Measurements from ENCODE around the gene STARD5.
"Not testable (repeated sequence)": the region's sequence is repeated elsewhere in the genome, so short reads cannot be mapped to it uniquely, and the experiment has no call there.

Gene STARD5, protein sequence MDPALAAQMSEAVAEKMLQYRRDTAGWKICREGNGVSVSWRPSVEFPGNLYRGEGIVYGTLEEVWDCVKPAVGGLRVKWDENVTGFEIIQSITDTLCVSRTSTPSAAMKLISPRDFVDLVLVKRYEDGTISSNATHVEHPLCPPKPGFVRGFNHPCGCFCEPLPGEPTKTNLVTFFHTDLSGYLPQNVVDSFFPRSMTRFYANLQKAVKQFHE

DNA sequence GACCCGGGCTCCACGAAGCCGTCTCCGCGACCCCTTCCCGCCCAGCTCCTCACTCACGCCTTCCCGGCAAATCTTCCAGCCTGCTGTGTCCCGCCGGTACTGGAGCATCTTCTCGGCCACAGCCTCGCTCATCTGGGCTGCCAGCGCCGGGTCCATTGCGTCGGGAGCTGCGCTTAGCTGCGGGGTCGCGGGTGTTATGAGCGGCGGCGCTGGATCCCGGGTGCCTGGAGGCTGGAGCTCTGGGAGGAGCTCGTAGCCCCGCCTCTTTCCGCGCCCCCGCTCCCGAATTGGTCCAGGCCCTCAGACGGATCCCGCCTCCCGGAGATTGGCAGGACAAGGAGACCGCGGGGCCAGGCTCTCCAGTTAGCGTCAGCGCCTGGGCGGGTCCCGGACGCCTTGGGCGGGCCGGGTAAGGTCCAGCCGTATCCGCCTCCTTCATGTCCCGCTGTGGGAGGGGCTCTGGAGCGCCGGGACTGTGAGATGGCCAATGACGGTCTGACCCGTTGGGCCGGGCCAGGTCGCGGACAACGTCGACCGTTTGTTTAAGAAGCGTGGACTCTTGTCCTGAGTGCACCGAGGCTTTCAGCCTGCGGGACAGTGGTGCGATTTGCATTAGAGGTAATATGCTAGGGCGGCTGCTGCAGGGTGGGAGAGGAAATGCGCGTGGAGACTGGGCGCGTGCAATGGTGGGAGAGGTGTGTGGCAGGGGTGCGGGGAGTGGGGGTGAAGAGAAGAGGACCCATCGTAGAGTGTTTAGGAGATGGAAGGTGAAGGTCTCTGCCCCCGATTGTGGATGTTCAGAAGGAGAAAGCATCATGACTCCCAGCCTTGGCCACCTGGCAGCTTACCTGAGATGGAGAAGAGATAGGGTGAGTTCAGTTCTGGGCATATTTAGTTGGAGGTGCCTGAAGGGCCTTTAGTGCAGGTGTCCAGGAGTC is at the start of gene STARD5:
STARD5 (minus strand) TSS at position 198 of the 938 bp plus-strand sequence; CDS start at position 156, 42 bp downstream.
- in situ Hi-C loops (cut with HindIII; ENCODE audit: low sequenced_read_pairs) = no loop called here

DNA sequence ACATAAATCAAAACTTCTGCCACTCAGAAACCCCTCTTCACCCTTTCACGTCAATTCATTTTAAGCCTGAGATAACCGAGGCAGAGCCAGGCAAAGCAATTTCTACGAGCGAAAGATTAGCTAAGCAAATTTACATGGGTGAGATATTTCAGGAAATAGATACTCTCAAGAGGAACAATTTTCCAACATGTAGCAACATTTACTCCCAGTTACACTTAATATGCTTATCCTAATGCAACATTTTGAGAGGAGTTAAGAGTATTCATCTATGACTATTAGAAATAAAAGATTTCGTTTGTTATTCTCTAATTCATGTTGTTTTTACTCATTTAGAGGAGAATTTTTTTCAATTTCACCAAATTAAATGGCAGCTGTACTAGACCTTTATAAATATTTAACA is 49.2 kb upstream of the STARD5 start:
- in situ Hi-C loops (cut with HindIII; ENCODE audit: low sequenced_read_pairs) = no loop called here

DNA sequence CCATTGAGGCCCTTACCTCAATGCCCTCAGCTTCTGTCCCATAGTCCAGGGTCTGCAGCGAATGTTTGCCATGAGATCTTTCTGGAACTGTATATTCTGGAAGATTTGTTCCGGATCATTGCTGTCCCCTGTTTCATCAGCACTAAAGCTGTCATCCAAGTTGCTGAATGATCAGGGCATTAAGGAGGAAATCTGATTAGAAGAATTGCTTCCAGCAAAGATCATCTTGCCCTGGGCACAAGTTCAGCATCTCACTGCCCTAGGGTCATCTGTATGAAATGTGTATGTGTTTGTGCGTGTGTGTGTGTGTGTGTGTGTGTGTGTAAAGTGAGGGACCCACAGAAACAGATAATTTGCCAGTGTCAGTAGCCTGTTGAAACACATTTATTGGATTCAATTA is 48.6 kb upstream of the STARD5 start:
- in situ Hi-C loops (cut with HindIII; ENCODE audit: low sequenced_read_pairs) = no loop called here

DNA sequence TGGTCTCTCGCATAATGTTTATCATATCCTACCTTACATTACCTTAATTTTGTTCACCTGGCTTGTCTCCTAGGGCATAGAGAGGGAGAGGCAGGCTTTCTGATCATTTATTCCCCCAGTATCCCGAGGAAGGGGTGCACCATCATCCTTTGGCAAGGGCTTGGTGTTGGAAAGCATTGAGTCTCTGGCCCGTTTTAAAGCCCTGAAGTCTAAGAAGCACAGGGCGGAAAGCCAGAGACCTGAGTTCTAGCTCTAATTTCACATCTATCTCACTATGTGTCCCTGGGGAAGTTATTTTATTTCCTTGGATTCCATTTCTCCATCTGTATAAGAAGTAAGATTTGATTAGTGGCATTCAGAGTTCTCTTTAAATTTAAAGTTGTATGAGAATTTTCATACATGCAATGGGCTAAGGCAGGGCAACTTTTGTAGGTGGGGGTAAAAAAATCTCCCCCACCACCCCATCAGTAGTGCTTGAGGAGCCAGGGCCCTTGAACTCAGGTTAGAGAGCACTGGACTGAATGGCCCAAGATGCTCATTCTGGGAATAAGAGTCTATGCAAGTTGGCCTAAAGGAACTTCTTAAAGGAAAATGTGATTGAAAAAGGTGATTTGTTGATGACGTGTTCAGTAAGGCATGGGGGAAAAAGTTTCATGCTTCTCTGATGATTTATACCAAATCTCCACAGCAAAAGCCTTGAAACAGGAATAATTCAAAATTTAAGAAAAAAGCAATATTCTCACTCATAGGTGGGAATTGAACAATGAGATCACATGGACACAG is 40.0 kb upstream of the STARD5 start:
- in situ Hi-C loops (cut with HindIII; ENCODE audit: low sequenced_read_pairs) = no loop called here

DNA sequence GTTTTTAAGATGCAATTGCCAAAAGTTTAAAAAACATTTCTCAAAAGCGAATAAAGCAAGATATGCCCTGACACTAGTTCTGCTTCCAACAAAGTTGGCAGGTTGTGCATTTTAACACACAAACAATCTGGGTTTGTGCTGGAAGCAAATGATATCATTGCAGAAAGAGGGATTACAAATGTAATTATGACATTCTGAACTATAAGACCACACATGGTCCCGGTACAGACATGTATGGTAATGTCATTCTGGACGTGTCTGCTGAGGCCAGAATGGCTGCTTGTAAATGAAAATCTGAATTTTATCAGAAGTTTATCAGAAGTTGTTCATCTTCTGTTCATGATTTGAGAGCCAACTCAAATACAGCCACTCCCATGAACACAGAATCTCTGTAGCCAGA is 39.3 kb upstream of the STARD5 start:
- in situ Hi-C loops (cut with HindIII; ENCODE audit: low sequenced_read_pairs) = no loop called here

DNA sequence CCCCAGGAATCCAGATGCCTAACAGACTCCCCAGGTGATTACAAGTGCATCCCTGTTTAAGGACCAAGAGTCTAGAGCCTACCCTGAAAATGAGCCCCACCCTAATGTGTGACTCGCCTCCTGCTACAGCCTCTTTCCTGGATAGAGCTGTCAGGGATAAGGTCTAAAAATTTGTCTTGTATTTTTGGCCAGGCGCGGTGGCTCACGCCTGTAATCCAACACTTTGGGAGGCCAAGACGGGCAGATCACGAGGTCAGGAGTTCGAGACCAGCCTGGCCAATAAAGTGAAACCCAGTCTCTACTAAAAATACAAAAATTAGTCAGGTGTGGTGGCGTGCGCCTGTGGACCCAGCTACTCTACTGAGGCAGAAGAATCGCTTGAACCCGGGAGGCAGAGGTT is 38.8 kb upstream of the STARD5 start:
- in situ Hi-C loops (cut with HindIII; ENCODE audit: low sequenced_read_pairs) = no loop called here

DNA sequence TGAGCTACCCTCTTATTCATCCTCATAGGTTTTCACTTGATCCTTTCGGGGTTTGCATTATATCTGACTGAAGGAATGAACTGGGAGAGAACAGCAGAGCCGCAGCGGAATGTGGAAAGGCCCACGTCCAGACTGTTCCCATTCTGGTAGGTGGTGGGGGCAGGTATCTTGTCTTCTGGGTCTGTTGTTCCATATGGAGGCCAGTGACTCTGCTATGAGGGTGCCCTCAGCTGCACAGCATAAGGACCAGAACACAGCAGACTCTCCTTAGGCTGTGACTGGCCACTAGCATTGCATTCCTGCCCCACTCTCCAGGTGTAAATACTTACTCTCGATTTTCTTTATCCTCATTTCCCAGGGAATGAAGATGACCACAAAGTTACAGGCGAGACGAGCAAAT is 38.0 kb upstream of the STARD5 start:
- in situ Hi-C loops (cut with HindIII; ENCODE audit: low sequenced_read_pairs) = no loop called here

DNA sequence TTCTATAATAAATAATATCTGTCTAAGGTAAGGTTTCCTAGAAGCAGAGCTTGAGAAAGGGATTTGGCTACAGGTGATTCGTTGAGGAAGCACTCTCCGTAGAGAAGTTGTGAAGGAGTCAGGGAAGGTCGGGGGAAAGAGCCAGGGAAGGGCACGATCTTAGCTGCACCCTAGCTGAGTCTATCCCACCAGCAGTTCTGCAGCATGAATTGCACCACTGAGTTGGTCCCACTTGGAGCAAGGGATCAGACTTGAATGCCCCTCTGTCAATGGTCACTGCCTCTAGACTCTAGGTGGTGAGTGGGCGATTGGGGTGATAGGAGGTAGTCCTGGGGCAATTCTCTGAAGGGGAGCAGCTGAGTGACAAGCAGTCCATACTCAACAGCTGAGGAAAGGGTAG is 36.5 kb upstream of the STARD5 start:
- in situ Hi-C loops (cut with HindIII; ENCODE audit: low sequenced_read_pairs) = no loop called here

DNA sequence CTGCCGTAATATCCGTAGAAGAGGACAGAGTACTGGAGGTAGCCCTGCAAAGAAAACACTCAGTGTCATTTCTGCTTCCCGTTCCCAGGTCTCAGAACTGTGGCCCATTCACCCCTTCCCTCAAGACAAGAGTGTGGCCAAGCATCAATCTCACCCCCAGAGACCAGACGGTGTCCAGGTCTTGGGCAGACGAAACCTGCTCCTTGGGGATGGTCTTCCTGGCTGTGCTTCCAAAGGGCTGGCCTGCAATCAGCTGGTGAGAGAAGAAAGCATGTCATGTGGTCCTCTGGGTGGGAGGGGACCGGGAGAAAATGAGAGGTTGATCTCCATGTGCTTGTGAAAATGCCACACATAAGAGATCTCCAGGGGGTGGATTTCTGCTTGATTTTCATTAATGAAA is 34.3 kb upstream of the STARD5 start:
- in situ Hi-C loops (cut with HindIII; ENCODE audit: low sequenced_read_pairs) = no loop called here

DNA sequence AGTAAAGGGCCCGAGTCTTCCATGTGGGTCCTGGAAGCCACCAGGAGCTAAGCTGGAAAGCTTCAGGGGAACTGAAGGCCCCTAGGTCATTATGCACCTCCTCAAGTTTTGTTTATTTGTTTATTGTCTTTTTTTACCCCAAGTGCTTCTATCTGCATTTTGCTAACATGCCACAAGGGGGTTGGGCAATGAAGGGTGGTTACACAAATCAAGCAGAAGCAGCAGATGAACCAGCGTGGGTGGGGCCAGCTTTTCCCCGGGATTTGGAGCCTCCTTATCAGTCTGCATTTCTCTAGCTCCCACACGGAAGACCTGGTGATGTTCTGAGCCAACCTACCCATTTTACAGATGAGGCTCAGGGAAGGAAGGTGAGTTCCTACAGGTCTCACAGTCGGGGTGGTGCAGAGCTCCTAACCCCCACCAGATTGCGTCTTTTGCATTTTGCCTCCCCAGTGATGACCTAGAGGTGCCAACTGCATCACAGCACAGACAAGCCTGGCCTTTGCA is 33.3 kb upstream of the STARD5 start:
- in situ Hi-C loops (cut with HindIII; ENCODE audit: low sequenced_read_pairs) = no loop called here

DNA sequence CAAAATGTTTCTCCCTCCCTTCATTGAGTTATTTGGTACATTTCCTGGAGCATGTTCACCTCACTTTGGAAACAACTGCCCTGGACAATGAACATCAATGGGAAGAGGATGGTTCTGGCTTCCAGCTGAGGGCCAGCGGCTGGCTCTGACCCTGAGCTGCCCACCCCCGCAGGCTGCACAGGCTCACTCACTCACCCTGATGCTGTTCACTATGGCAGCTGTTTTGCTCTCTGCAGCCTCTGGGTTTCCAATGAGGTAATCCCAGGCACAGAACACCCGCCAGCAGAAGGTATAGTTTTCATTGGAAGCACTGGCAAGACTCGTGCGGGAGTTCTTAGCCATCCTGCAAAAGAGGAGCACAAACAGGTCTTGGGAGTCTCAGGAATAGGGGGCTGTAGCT is 32.3 kb upstream of the STARD5 start:
- in situ Hi-C loops (cut with HindIII; ENCODE audit: low sequenced_read_pairs) = no loop called here

DNA sequence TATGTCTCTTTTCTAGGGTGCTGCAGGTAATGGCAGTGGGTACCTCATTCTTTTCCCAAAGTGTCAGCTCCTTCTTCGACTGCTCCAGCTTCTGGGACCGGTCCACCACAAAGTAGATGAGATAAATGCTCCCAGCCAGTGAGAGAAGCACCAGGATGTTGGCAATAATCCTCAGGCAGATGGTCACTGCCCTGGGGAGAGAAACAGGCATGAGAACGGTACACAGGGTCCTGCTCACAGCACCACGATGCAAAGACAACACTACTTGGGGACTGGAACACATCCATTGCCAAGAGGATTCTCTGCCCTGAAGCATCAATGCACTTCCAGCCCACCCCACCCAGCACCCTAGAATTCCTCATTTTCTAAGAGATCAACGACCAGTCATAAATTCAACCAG is 27.7 kb upstream of the STARD5 start:
- in situ Hi-C loops (cut with HindIII; ENCODE audit: low sequenced_read_pairs) = no loop called here

DNA sequence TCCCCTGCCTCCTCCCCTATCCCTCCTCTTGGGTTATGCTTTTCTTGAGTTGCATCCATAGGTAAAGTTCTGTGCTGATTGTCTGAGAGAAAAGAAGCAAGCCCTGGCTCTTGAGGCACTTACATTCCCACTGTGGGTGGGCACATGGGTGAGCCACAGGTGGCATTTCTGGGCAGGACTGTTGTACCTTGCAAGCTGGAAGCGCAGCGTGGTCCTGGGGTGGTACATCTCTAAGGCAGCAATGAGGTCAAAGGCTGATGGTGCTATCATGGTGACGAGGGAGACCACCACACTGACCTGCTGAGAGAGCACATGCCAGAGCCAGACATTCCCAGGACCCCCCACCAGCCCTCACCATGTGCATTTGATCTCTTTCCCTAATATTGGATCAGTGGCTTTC is 25.3 kb upstream of the STARD5 start:
- in situ Hi-C loops (cut with HindIII; ENCODE audit: low sequenced_read_pairs) = no loop called here

DNA sequence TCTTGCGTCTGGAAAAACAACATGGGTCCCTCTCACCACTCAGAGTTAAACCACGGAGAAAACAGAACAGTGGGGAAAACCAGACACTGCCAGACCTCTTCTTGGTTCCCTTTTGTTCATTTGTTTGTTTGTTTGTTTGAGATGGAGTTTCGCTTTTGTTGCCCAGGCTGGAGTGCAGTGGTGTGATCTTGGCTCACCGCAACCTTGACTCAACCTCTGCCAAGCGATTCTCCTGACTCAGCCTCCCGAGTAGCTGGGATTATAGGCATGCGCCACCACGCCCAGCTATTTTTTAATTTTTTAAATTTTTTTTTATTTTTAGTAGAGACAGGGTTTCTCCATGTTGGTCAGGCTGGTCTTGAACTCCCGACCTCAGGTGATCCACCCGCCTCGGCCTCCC is 24.8 kb upstream of the STARD5 start:
- in situ Hi-C loops (cut with HindIII; ENCODE audit: low sequenced_read_pairs) = not testable (repeated sequence)

DNA sequence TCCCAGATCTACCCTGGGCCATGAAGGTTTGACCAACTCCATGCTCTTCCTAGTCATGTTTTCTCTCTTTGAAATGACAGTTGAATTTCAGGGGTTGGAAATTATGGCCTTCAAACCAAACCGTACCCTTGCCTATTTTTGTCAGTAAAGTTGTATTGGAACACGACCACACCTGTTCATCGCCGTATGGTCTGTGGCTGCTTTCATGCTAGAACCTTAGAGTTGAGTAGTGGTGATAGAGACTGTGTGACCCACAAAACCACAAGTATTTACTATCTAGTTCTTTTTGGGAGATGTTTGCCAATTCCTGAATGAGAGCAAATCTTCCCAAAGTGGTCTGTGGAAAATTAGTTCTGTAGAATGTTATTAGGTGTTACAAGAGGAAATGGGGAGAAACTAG is 24.0 kb upstream of the STARD5 start:
- in situ Hi-C loops (cut with HindIII; ENCODE audit: low sequenced_read_pairs) = no loop called here

DNA sequence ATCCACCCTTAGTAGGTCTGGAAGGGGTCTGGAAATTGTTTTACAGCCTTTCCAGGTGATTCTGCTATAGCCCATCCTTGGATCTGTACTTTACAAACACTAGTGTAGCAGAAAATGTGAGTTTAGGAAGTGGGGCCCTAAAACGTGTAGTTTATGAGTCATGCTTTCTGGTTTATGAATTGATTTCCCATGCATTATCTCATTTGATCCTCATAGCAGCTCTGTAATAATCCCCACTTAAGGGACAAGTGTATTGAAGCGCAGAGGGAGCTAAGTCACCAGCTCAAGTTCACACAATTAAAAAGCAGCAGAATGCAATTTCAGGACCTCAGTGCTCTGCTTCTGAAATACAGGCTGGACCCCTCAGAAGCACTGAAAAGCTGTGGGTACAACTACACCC is 22.7 kb upstream of the STARD5 start:
- in situ Hi-C loops (cut with HindIII; ENCODE audit: low sequenced_read_pairs) = no loop called here

DNA sequence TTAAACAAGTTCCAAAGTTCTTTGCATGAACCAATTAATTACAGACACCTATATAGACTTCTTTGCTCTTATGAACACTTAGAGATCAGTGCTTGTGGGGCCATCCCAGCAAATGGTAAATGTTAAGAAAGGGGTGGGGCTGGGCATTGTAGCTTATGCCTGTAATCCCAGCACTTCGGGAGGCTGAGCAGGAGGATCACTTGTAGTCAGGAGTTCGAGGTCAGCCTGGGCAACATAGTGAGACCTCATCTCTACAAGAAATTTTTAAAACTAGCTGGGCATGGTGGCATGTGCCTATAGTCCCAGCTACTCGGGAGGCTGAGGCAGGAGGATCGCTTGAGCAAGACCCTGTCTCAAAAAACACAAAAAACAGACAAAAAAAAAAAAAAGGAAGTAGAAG is 19.4 kb upstream of the STARD5 start:
- in situ Hi-C loops (cut with HindIII; ENCODE audit: low sequenced_read_pairs) = no loop called here

DNA sequence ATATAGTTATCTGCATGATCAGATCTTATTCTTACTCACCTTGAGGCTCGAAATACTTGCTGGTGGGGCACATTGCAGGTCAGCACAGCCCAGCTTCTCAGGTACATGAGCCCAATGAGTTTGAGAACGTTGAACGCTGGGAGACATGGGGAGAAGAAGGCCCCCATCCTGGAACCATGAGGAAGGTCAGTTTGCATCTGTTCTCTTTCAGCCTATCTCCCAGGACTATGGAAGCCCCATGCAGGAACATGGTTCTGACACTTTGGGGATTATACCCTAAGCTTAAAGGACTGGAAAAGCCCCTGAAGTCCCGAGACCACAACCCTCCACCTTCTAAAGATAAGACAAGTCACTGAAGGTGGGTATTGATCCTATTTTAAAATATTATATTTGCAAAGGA is 17.4 kb upstream of the STARD5 start:
- in situ Hi-C loops (cut with HindIII; ENCODE audit: low sequenced_read_pairs) = no loop called here

DNA sequence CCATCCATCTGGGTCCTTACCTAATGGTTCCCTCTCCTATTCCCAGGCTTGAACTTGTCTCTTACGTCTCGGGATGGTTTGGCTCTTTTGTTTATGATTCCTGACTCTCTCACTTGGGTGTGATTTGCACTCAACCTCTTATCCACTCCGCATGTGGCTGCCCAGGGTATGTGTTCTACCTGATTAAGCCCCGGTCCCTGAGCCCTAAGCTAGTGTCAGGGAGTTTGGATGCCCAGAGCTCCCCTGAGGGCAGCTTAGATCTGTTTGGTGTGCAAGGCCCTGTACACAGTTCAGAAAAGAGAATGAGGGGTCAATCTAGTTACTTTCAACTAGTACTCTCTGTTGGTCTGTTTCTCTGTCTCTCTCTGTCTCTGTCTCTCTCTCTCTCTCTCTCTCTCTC is 15.9 kb upstream of the STARD5 start:
- in situ Hi-C loops (cut with HindIII; ENCODE audit: low sequenced_read_pairs) = no loop called here

DNA sequence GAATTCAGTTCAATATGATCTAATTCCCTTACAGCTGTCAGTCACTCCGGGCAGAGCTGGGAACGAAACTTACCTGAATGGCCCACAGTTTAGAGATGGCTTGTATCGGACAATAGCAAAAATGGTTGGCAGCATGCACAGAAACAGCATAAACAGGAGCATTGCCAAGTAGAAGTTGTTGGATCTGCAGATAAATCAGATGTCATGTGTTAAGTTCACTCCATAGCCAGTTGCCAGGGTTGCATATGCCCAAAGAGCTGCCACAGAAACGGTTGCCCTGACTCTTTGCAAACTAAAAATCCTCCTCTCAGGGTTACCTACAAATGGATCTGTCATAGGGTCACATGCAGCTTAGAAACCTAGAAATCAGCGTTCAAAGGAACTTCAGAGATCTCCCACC is 15.4 kb upstream of the STARD5 start:
- in situ Hi-C loops (cut with HindIII; ENCODE audit: low sequenced_read_pairs) = no loop called here

DNA sequence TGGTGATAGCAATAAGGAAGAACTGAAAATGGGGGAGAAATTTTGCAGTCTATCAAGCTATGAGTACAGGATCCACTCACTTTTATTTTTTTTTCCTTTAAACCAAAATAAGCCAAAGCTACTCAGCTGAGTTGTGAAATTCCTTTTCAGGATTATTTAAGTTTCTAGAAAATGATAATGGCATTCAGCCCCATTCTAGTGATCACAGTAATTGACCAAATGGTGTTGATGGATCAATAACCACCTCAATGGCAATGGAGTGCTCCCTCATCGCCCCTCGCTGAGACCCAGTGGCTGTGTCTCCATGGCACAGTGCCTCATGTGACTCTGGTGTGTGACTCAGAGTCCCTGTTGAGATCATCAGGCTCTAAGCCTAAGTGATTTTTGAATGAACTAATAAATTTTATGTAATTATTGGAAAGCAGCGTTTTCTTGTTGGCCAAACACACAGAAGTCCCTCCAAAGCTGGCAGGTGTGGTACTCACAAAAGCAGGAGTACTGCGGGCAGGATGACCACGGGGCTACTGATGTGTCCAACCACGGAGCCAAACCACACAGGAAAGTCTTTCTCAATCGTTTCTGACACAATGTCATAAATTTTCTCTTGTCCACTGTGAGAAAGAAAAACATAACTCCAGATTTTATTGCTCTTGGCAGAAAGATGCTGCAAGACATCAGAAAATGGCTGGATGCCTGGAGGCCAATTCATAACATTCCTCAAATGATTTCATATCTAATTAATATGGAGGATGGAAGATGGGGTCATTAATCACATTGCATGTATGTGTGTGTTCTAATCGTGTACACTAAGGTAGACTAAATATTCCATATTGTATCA is 14.4 kb upstream of the STARD5 start:
- in situ Hi-C loops (cut with HindIII; ENCODE audit: low sequenced_read_pairs) = no loop called here
